NCI-H2196 treated with DMSO at 0.1 percent for 48 hours (cell line): ENCODE measurements around the gene CENPF.
"Not testable (repeated sequence)": the region's sequence is repeated elsewhere in the genome, so short reads cannot be mapped to it uniquely, and the experiment has no call there.

Experiments used
- DNase-seq: peaks from one replicate; lab custom pipeline; 2025; ENCODE audit not compliant: unreplicated experiment; lab: John Stamatoyannopoulos, UW

The CENPF gene

GRCh38 chr1:214582289-214582891 is 20.6 kb upstream of the CENPF start:
- DNase-seq: no peak

- no peak for DNase-seq
Observed at GRCh38 chr1:214583113-214583512, 19.9 kb upstream of the CENPF start.

GRCh38 chr1:214583824-214584554 is 19.0 kb upstream of the CENPF start:
- no peak for DNase-seq

- no peak for DNase-seq
Observed at GRCh38 chr1:214584805-214585766, 17.9 kb upstream of the CENPF start.

GRCh38 chr1:214586621-214587020 is 16.4 kb upstream of the CENPF start:
- no peak for DNase-seq

- DNase-seq: no peak
Observed at GRCh38 chr1:214587165-214587564, 15.8 kb upstream of the CENPF start.

GRCh38 chr1:214588963-214589597 is 13.9 kb upstream of the CENPF start:
- DNase-seq: no peak

- no peak for DNase-seq
Observed at GRCh38 chr1:214590696-214591095, 12.3 kb upstream of the CENPF start.

- DNase-seq: not testable (repeated sequence)
Observed at GRCh38 chr1:214591918-214592317, 11.1 kb upstream of the CENPF start.

- DNase-seq: no peak
Observed at GRCh38 chr1:214593158-214593557, 9.8 kb upstream of the CENPF start.

- no peak for DNase-seq
Observed at GRCh38 chr1:214603819-214604252, 841 bp downstream of the CENPF start.

GRCh38 chr1:214604523-214604922 is 1.5 kb downstream of the CENPF start:
- no peak for DNase-seq

- DNase-seq: not testable (repeated sequence)
Observed at GRCh38 chr1:214605484-214605883, 2.5 kb downstream of the CENPF start.

- not testable (repeated sequence) for DNase-seq
Observed at GRCh38 chr1:214605933-214606925, 3.2 kb downstream of the CENPF start.

GRCh38 chr1:214607492-214608215 is 4.7 kb downstream of the CENPF start:
- not testable (repeated sequence) for DNase-seq

- DNase-seq: not testable (repeated sequence)
Observed at GRCh38 chr1:214608216-214608783, 5.3 kb downstream of the CENPF start.

GRCh38 chr1:214608817-214609216 is 5.8 kb downstream of the CENPF start:
- not testable (repeated sequence) for DNase-seq

- no peak for DNase-seq
Observed at GRCh38 chr1:214609692-214610091, 6.7 kb downstream of the CENPF start.

- DNase-seq: not testable (repeated sequence)
Observed at GRCh38 chr1:214610136-214610535, 7.1 kb downstream of the CENPF start.
